GM23248 (cell line): ENCODE data around the gene KCNJ6. TPM values are rescaled to one million over a fixed set of nuclear protein-coding genes. Genes with fewer than 3 reads are reported as not detected.

Experiments
- DNase-seq: peaks from one replicate; pipeline ENCODE4 v3.0.0-alpha.2; 2015
- H2AFZ ChIP-seq: fragments of 200-600 bp; sonication (generic); 2 replicates; pipeline ENCODE4 v1.6.1; 2016; ENCODE audit warnings: antibody characterized with exemption
- H3F3A ChIP-seq: fragments of 200-600 bp; sonication (generic); 2 replicates; pipeline ENCODE4 v1.6.1; 2016; ENCODE audit warnings: mild to moderate bottlenecking, antibody characterized with exemption, mixed run types; ENCODE audit not compliant: insufficient read depth
- H3K27ac ChIP-seq: fragments of 200-600 bp; sonication (generic); 2 replicates; pipeline ENCODE4 v1.5.1; 2016; ENCODE audit warnings: mild to moderate bottlenecking
- H3K27me3 ChIP-seq: fragments of 200-600 bp; sonication (generic); replicated peaks from 2 replicates; pipeline ENCODE4 v1.6.1; 2016; ENCODE audit warnings: mild to moderate bottlenecking; ENCODE audit not compliant: insufficient read depth
- H3K36me3 ChIP-seq: fragments of 200-600 bp; sonication (generic); 2 replicates; pipeline ENCODE4 v1.6.1; 2016; ENCODE audit warnings: low read depth, mild to moderate bottlenecking
- H3K4me1 ChIP-seq: fragments of 200-600 bp; sonication (generic); 2 replicates; pipeline ENCODE4 v1.6.1; 2016; ENCODE audit warnings: mild to moderate bottlenecking; ENCODE audit not compliant: insufficient read depth
- H3K4me2 ChIP-seq: fragments of 200-600 bp; sonication (generic); one replicate; pipeline ENCODE4 v1.6.1; 2016; ENCODE audit warnings: mild to moderate bottlenecking; ENCODE audit not compliant: unreplicated experiment
- H3K4me3 ChIP-seq: fragments of 200-600 bp; sonication (generic); 2 replicates; pipeline ENCODE4 v1.5.1; 2016; ENCODE audit warnings: mild to moderate bottlenecking
- H3K79me2 ChIP-seq: fragments of 200-600 bp; sonication (generic); 2 replicates; pipeline ENCODE4 v1.6.1; 2016; ENCODE audit warnings: mild to moderate bottlenecking; ENCODE audit not compliant: insufficient read depth
- H3K9ac ChIP-seq: fragments of 200-600 bp; sonication (generic); 2 replicates; pipeline ENCODE4 v1.6.1; 2016; ENCODE audit warnings: mild to moderate bottlenecking
- H3K9me2 ChIP-seq: fragments of 200-600 bp; sonication (generic); 2 replicates; pipeline ENCODE4 v1.6.1; 2016; ENCODE audit warnings: mixed run types, mild to moderate bottlenecking, moderate library complexity; ENCODE audit not compliant: insufficient read depth
- H3K9me3 ChIP-seq: fragments of 200-600 bp; sonication (generic); one replicate; pipeline ENCODE4 v1.6.1; 2017; ENCODE audit warnings: low read depth
- H4K20me1 ChIP-seq: fragments of 200-600 bp; sonication (generic); 2 replicates; pipeline ENCODE4 v1.6.0; 2016; ENCODE audit not compliant: insufficient read depth
- EZH2 ChIP-seq: fragments of 200-600 bp; sonication (generic); IDR thresholded peaks from 2 replicates; pipeline ENCODE4 v1.6.1; 2018; ENCODE audit warnings: antibody characterized with exemption, mild to moderate bottlenecking; ENCODE audit not compliant: insufficient read depth, poor library complexity, severe bottlenecking
- EZH2phosphoT487 ChIP-seq: fragments of 200-600 bp; sonication (generic); IDR thresholded peaks from 2 replicates; pipeline ENCODE4 v1.6.1; 2018; ENCODE audit warnings: antibody characterized with exemption, moderate library complexity, mild to moderate bottlenecking, low read depth; ENCODE audit not compliant: insufficient read depth
- WGBS, 2 experiments: methylation state at CpG; one replicate each; pipeline ENCODE4 v1.1.6; 2015 to 2017; ENCODE audit warnings: low lambda C conversion rate in 2 of 2, low coverage in 1 of 2; ENCODE audit errors: missing lambda C conversion rate in 2 of 2; 5-methylcytosine and 5-hydroxymethylcytosine counted together
- in situ Hi-C: fragments of 300-500 bp; cut with MboI; formaldehyde crosslinking; loops from 2 replicates; pipeline ENCODE4 v1.15.0; 2020
- polyA plus RNA-seq: library from polyadenylated mRNA; unstranded; fragments of >200 nt; fragmentation: Nextera tagmentation; extraction: Ambion mirVana; gene quantifications from 2 replicates; pipeline ENCODE4 v1.2.1, GENCODE V29; 2016
- total RNA-seq: library from RNA; depleted of rRNA; stranded (reverse); fragments of >200 nt; shearing (Covaris generic); gene quantifications from 2 replicates; pipeline ENCODE4 v1.2.3, GENCODE V29; 2014

KCNJ6 gene
- total and polyA plus RNA-seq, 2 experiments from 2014 or later = 0.11 TPM; not detected in 1

GRCh38 chr21:37848721-37849490 is 67.4 kb downstream of the KCNJ6 start:
- Histone ChIP-seq H2AFZ (no peak overlapping the region), H3K4me3 (no peak overlapping the region), H4K20me1 (no peaks in the 10 kb centered on the region), H3K9ac (no peak overlapping the region), H3K9me3 (no peaks in the 10 kb centered on the region), H3K4me2 (peak overlapping the region; percentile 41), H3K36me3 (no peaks in the 10 kb centered on the region), H3K79me2 (no peaks in the 10 kb centered on the region), H3K4me1 (peaks cover 38% of the 10 kb centered on the region), H3K27me3 (no peaks in the 10 kb centered on the region), H3F3A (peaks cover 19% of the 10 kb centered on the region), H3K9me2 (no peaks in the 10 kb centered on the region), H3K27ac (peak overlapping the region; percentile 55)
- TF ChIP-seq EZH2 (no peak), EZH2phosphoT487 (no peak)
- in situ Hi-C loops = no loop called here
- WGBS, 2 experiments = 89 to 92% methylated on average over 7 of the region's 7 CpGs
- peak; percentile 32 for DNase-seq

DNA sequence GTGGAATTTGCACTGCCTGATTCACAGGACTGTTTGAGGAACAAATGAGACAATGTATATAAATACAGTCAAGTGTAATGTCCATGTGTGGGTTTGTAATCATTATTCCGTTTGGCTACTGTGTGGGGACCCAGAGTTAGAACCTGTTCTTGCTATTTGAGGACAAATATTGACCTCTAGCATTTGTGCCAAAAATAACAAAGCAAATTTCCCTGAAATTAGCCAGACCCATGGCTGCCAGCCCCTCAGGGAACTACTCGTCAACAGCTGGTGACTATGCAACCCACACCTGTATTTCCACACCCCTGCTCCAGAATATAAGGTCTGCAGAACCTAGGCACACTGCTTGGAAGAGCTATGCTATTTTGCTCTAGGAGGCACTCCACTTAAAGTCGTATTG is 70.7 kb downstream of the KCNJ6 start:
- 69 to 78% methylated on average over 3 of the region's 3 CpGs for WGBS, 2 experiments
- in situ Hi-C loops = no loop called here

GRCh38 chr21:37843191-37843590 is 73.1 kb downstream of the KCNJ6 start:
- in situ Hi-C loops = no loop called here
- Histone ChIP-seq H3K9me3 (no peaks in the 10 kb centered on the region), H3K79me2 (no peaks in the 10 kb centered on the region), H3K9ac (no peak overlapping the region), H3F3A (0 out of 2 replicates have a peak, but pooled peaks cover 4% of the 10 kb centered on the region), H3K27ac (no peak overlapping the region), H3K4me2 (no peak overlapping the region), H3K27me3 (no peaks in the 10 kb centered on the region), H4K20me1 (no peaks in the 10 kb centered on the region), H3K4me1 (peaks cover 14% of the 10 kb centered on the region), H3K4me3 (no peak overlapping the region), H3K9me2 (no peaks in the 10 kb centered on the region), H3K36me3 (no peaks in the 10 kb centered on the region), H2AFZ (no peak overlapping the region)
- no peak for TF ChIP-seq EZH2phosphoT487
- no peak for TF ChIP-seq EZH2
- 91 to 95% methylated on average over 1 of the region's 1 CpG for WGBS, 2 experiments
- DNase-seq = no peak

More for the DNA sequence above, 70.7 kb downstream of the KCNJ6 start:
- no peaks in the 10 kb centered on the region for H3K9me3 ChIP-seq
- H3K9me2 ChIP-seq = no peaks in the 10 kb centered on the region
- H3K9ac ChIP-seq = no peak overlapping the region
- peaks cover 36% of the 10 kb centered on the region for H3K4me1 ChIP-seq
- no peak for TF ChIP-seq EZH2phosphoT487
- TF ChIP-seq EZH2 = no peak
- no peak overlapping the region for H3K4me3 ChIP-seq
- H3F3A ChIP-seq = peaks cover 19% of the 10 kb centered on the region
- H3K4me2 ChIP-seq = no peak overlapping the region
- no peaks in the 10 kb centered on the region for H3K27me3 ChIP-seq
- H2AFZ ChIP-seq = no peak overlapping the region
- no peaks in the 10 kb centered on the region for H4K20me1 ChIP-seq
- no peaks in the 10 kb centered on the region for H3K36me3 ChIP-seq
- no peak overlapping the region for H3K27ac ChIP-seq
- H3K79me2 ChIP-seq = no peaks in the 10 kb centered on the region
- no peak for DNase-seq

DNA sequence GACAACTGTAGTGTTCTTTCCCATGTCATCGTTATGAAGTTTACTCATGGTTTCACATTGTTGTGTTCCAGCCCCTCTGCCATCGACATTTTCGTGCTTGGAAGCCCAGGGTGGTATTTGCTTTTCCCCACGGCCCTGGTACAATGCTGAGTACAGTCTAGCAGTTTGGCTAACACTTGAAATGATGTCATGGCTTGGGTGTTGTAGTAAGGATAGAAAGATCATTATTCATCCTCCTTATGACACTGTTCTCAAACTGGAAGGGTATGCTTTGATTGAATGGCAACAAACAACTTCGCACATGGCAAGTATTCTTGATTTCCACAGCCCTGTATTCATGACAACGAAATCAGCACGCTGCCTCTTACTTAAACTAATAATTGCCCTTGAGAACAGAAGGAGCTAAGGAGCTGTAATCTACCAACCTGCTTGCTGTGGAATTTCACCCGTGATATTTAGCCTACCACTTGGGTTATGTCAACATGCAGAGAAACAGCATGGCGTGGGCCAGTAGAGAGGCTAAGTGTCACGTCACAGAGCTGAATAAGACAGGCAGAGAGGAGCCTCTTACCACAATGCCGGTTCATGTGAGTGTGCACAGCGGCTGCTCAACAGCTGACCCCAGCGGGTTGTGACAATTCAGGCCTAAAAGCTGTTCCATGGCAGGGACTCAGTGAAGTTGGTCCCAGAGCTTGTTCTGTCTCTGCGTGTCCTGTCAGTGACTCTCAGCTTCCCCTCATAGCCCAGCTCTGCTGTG is 73.9 kb downstream of the KCNJ6 start:
- WGBS, 2 experiments = 68 to 72% methylated on average over 14 of the region's 14 CpGs
- in situ Hi-C loops = no loop called here
- no peaks in the 10 kb centered on the region for H3K9me3 ChIP-seq
- no peaks in the 10 kb centered on the region for H3K79me2 ChIP-seq
- H3K27me3 ChIP-seq = no peaks in the 10 kb centered on the region
- H3K4me2 ChIP-seq = no peak overlapping the region
- no peak for TF ChIP-seq EZH2phosphoT487
- TF ChIP-seq EZH2 = no peak
- H3F3A ChIP-seq = 0 out of 2 replicates have a peak, but pooled peaks cover 4% of the 10 kb centered on the region
- peaks cover 14% of the 10 kb centered on the region for H3K4me1 ChIP-seq
- H3K9me2 ChIP-seq = no peaks in the 10 kb centered on the region
- no peaks in the 10 kb centered on the region for H3K36me3 ChIP-seq
- no peak overlapping the region for H3K4me3 ChIP-seq
- no peak for DNase-seq
- H4K20me1 ChIP-seq = no peaks in the 10 kb centered on the region
- no peak overlapping the region for H3K27ac ChIP-seq
- no peak overlapping the region for H3K9ac ChIP-seq
- no peak overlapping the region for H2AFZ ChIP-seq
